ENCODE data around the gene MYH7B. TPM values are rescaled to one million over a fixed set of nuclear protein-coding genes. Genes with fewer than 3 reads are reported as not detected.

Gene MYH7B
- total RNA-seq, 3 donors from 2014 or later: 0.66 to 1.1 (median 0.73) TPM

DNA sequence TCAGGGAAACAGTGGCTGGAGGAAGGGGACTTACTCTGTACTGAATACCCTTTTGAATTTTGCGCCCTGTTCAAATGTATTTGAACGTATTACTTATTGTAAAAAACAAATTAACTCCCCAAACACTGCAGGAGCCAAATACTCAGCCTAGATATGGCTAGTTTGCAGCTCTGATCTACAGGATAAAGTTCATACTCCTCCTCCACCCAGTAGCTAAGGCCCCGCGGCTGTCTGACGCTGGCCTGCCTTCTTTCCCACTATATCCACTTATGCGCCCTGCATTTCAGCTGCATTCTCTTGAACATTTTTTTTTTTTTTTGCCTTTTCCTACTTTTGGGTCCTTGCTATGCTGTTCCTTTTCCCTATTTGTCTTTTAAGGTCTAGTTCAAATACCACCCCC, 6.5 kb upstream of the MYH7B start:
- DNase-seq (ENCODE audit: low spot score in 2 of 2): no peak
- Histone ChIP-seq H3K4me3 (no peak overlapping the region), H3K4me1 (no peaks in the 10 kb centered on the region)

GRCh38 chr20:34951252-34951651, 4.4 kb upstream of the MYH7B start:
- Histone ChIP-seq H3K9me3 (no peaks in the 10 kb centered on the region), H3K36me3 (no peaks in the 10 kb centered on the region), H3K27me3 (no peaks in the 10 kb centered on the region), H3K4me1 (peaks cover 0 to 1% of the 10 kb centered on the region in 2 donors), H3K4me3 (no peak overlapping the region), H3K27ac (no peak overlapping the region)
- DNase-seq (ENCODE audit: low spot score in 2 of 2): no peak
- intact Hi-C loops (cut with DNase I; ENCODE audit: low total_unique reads): no loop called here
- TF ChIP-seq, protein P1, sequence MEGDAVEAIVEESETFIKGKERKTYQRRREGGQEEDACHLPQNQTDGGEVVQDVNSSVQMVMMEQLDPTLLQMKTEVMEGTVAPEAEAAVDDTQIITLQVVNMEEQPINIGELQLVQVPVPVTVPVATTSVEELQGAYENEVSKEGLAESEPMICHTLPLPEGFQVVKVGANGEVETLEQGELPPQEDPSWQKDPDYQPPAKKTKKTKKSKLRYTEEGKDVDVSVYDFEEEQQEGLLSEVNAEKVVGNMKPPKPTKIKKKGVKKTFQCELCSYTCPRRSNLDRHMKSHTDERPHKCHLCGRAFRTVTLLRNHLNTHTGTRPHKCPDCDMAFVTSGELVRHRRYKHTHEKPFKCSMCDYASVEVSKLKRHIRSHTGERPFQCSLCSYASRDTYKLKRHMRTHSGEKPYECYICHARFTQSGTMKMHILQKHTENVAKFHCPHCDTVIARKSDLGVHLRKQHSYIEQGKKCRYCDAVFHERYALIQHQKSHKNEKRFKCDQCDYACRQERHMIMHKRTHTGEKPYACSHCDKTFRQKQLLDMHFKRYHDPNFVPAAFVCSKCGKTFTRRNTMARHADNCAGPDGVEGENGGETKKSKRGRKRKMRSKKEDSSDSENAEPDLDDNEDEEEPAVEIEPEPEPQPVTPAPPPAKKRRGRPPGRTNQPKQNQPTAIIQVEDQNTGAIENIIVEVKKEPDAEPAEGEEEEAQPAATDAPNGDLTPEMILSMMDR (IDR thresholded peaks at IDR 0.05): no peak
- TF ChIP-seq POLR2AphosphoS5 (IDR thresholded peaks at IDR 0.05) (no peak), POLR2A (IDR thresholded peaks at IDR 0.05) (no peak)

More for the DNA sequence above, 6.5 kb upstream of the MYH7B start:
- peak overlapping the region in 1 of 2 donors; percentile 8 for H3K27ac ChIP-seq
- no peaks in the 10 kb centered on the region for H3K36me3 ChIP-seq
- intact Hi-C loops (cut with DNase I; ENCODE audit: low total_unique reads): no loop called here
- H3K9me3 ChIP-seq: no peaks in the 10 kb centered on the region
- H3K27me3 ChIP-seq: no peaks in the 10 kb centered on the region
- TF ChIP-seq POLR2AphosphoS5 (IDR thresholded peaks at IDR 0.05) (no peak), POLR2A (IDR thresholded peaks at IDR 0.05) (no peak)
- TF ChIP-seq, protein P1 (IDR thresholded peaks at IDR 0.05): no peak

- no peaks in the 10 kb centered on the region for H3K27me3 ChIP-seq
- intact Hi-C loops (cut with DNase I; ENCODE audit: low total_unique reads): no loop called here
Measured at GRCh38 chr20:34951652-34952051, 4.0 kb upstream of the MYH7B start.

GRCh38 chr20:34952671-34953070, 3.0 kb upstream of the MYH7B start:
- no peaks in the 10 kb centered on the region for H3K9me3 ChIP-seq
- TF ChIP-seq, protein P1 (IDR thresholded peaks at IDR 0.05): no peak
- no peak for TF ChIP-seq POLR2A (IDR thresholded peaks at IDR 0.05)
- no peak for TF ChIP-seq POLR2AphosphoS5 (IDR thresholded peaks at IDR 0.05)
- no peaks in the 10 kb centered on the region for H3K27me3 ChIP-seq
- no peak overlapping the region for H3K4me3 ChIP-seq
- intact Hi-C loops (cut with DNase I; ENCODE audit: low total_unique reads): no loop called here
- DNase-seq (ENCODE audit: low spot score in 2 of 2): no peak
- no peaks in the 10 kb centered on the region for H3K36me3 ChIP-seq
- H3K27ac ChIP-seq: no peak overlapping the region
- H3K4me1 ChIP-seq: peaks cover 0 to 4% of the 10 kb centered on the region in 2 donors

More at GRCh38 chr20:34951652-34952051, 4.0 kb upstream of the MYH7B start:
- Histone ChIP-seq H3K36me3 (no peaks in the 10 kb centered on the region), H3K27ac (no peak overlapping the region), H3K4me3 (no peak overlapping the region), H3K4me1 (peaks cover 0 to 4% of the 10 kb centered on the region in 2 donors), H3K9me3 (no peaks in the 10 kb centered on the region)
- DNase-seq (ENCODE audit: low spot score in 2 of 2): peak in 1 of 2 donors; percentile 28
- no peak for TF ChIP-seq POLR2AphosphoS5 (IDR thresholded peaks at IDR 0.05)
- TF ChIP-seq, protein P1 (IDR thresholded peaks at IDR 0.05): no peak
- no peak for TF ChIP-seq POLR2A (IDR thresholded peaks at IDR 0.05)

GRCh38 chr20:34953960-34954359, 1.7 kb upstream of the MYH7B start:
- Histone ChIP-seq H3K9me3 (no peaks in the 10 kb centered on the region), H3K36me3 (no peaks in the 10 kb centered on the region), H3K4me1 (peaks cover 0 to 4% of the 10 kb centered on the region in 2 donors), H3K27ac (no peak overlapping the region), H3K4me3 (no peak overlapping the region), H3K27me3 (no peaks in the 10 kb centered on the region)
- TF ChIP-seq, protein P1 (IDR thresholded peaks at IDR 0.05): no peak
- DNase-seq (ENCODE audit: low spot score in 2 of 2): no peak
- intact Hi-C loops (cut with DNase I; ENCODE audit: low total_unique reads): no loop called here
